CD14-positive monocyte (primary cell): ENCODE measurements around the gene KDM7A. TPM values are rescaled to one million over a fixed set of nuclear protein-coding genes. Genes with fewer than 3 reads are reported as not detected.

Experiments
- DNase-seq, 3 donors: peaks; one replicate each; pipeline ENCODE4 v3.0.0-alpha.2; 2011 to 2022
- H2AFZ ChIP-seq: 2 replicates; pipeline ENCODE4 v1.6.0; 2012; ENCODE audit warnings: mild to moderate bottlenecking, low read depth, low read length, inconsistent platforms; ENCODE audit not compliant: insufficient read depth, poor library complexity, severe bottlenecking
- H3K27ac ChIP-seq, 2 donors: 1 replicate in 1 of 2; 2 replicates in 1 of 2; pipeline ENCODE4 v1.5.1; 2012 to 2013; ENCODE audit warnings: low read length in 2 of 2, control low read depth in 1 of 2, inconsistent platforms in 1 of 2, low read depth in 1 of 2, mild to moderate bottlenecking in 1 of 2
- H3K27me3 ChIP-seq, 2 donors: one replicate each; pipeline versions ENCODE4 v1.6.0 to v1.6.1; 2011 to 2013; ENCODE audit warnings: low read length in 2 of 2; ENCODE audit not compliant: control insufficient read depth in 2 of 2, insufficient read depth in 2 of 2
- H3K36me3 ChIP-seq, 2 donors: replicated peaks in 1 of 2; 1 replicate in 1 of 2; 2 replicates in 1 of 2; pipeline versions ENCODE4 v1.5.1 to v1.6.1; 2012 to 2013; ENCODE audit warnings: low read length in 2 of 2, control low read depth in 1 of 2, inconsistent platforms in 1 of 2, mild to moderate bottlenecking in 1 of 2; ENCODE audit not compliant: insufficient read depth in 2 of 2, control insufficient read depth in 1 of 2
- H3K4me1 ChIP-seq, 2 donors: 1 replicate in 1 of 2; 2 replicates in 1 of 2; pipeline versions ENCODE4 v1.5.1 to v1.6.1; 2012 to 2013; ENCODE audit warnings: low read length in 2 of 2, control low read depth in 1 of 2, inconsistent platforms in 1 of 2, mild to moderate bottlenecking in 1 of 2, moderate library complexity in 1 of 2; ENCODE audit not compliant: insufficient read depth in 2 of 2, control insufficient read depth in 1 of 2
- H3K4me2 ChIP-seq: replicated peaks from 2 replicates; pipeline ENCODE3; 2012; ENCODE audit warnings: low read length, moderate library complexity, mild to moderate bottlenecking; ENCODE audit not compliant: poor library complexity, severe bottlenecking; ENCODE audit errors: extremely low read depth
- H3K4me3 ChIP-seq, 3 experiments: fragments of 200-600 bp in 1 of 3; sonication (generic) in 1 of 3; replicated peaks in 1 of 3; 1 replicate in 2 of 3; 2 replicates in 1 of 3; pipeline ENCODE4 v1.5.1; 2011 to 2013; ENCODE audit warnings: low read length in 3 of 3, mild to moderate bottlenecking in 3 of 3, control low read depth in 2 of 3, low read depth in 2 of 3, inconsistent platforms in 1 of 3, moderate library complexity in 1 of 3
- H3K79me2 ChIP-seq: 2 replicates; pipeline ENCODE4 v1.6.0; 2012; ENCODE audit warnings: mild to moderate bottlenecking, control low read depth, inconsistent platforms, low read length, moderate library complexity; ENCODE audit not compliant: insufficient read depth
- H3K9ac ChIP-seq: 2 replicates; pipeline ENCODE4 v1.6.0; 2017; ENCODE audit warnings: low read length, mild to moderate bottlenecking; ENCODE audit not compliant: insufficient read depth, poor library complexity, severe bottlenecking
- H3K9me3 ChIP-seq, 2 donors: replicated peaks in 1 of 2; 1 replicate in 1 of 2; 2 replicates in 1 of 2; pipeline versions ENCODE4 v1.5.1 to v1.6.1; 2012 to 2013; ENCODE audit warnings: low read length in 2 of 2, control low read depth in 1 of 2; ENCODE audit not compliant: control insufficient read depth in 1 of 2, insufficient read depth in 1 of 2
- H4K20me1 ChIP-seq: 2 replicates; pipeline ENCODE4 v1.6.0; 2012; ENCODE audit warnings: mild to moderate bottlenecking, low read length, control low read depth, moderate library complexity; ENCODE audit not compliant: insufficient read depth
- H3K27ac Mint-ChIP-seq, 7 donors: one replicate each; pipeline ENCODE4 v1.8.0; 2020; ENCODE audit warnings: mild to moderate bottlenecking in 7 of 7, mixed read lengths in 7 of 7, moderate library complexity in 6 of 7, inconsistent platforms in 2 of 7
- H3K27me3 Mint-ChIP-seq, 3 donors: one replicate each; pipeline ENCODE4 v1.8.0; 2021 to 2022; ENCODE audit warnings: low read depth in 3 of 3, mild to moderate bottlenecking in 3 of 3, mixed read lengths in 3 of 3, moderate library complexity in 3 of 3, inconsistent platforms in 1 of 3
- H3K36me3 Mint-ChIP-seq, 2 donors: one replicate each; pipeline ENCODE4 v1.8.0; 2020; ENCODE audit warnings: mixed read lengths in 2 of 2, inconsistent platforms in 1 of 2, mild to moderate bottlenecking in 1 of 2
- H3K4me1 Mint-ChIP-seq: one replicate; pipeline ENCODE4 v1.8.0; 2020; ENCODE audit warnings: mild to moderate bottlenecking, mixed read lengths
- H3K4me3 Mint-ChIP-seq, 2 donors: one replicate each; pipeline ENCODE4 v1.8.0; 2020; ENCODE audit warnings: mild to moderate bottlenecking in 2 of 2, mixed read lengths in 2 of 2, moderate library complexity in 1 of 2
- H3K9me3 Mint-ChIP-seq, 7 donors: one replicate each; pipeline ENCODE4 v1.8.0; 2020 to 2022; ENCODE audit warnings: mixed read lengths in 7 of 7, mild to moderate bottlenecking in 6 of 7, moderate library complexity in 6 of 7, inconsistent platforms in 2 of 7
- WGBS: methylation state at CpG from one replicate; pipeline ENCODE4 v1.1.5; 2013; ENCODE audit warnings: missing lambda C conversion rate; ENCODE audit not compliant: insufficient coverage; 5-methylcytosine and 5-hydroxymethylcytosine counted together
- intact Hi-C, 2 donors: fragments of 100-400 bp; cut with micrococcal nuclease; formaldehyde crosslinking; loops; one replicate each; pipeline versions ENCODE4 v1.15.0 to v1.15.1; 2023
- polyA plus RNA-seq, 3 donors: library from polyadenylated mRNA; depleted of rRNA in 1 of 3; unstranded in 2 of 3; stranded (reverse) in 1 of 3; fragments of 300-500 nt in 2 of 3; fragments of >200 nt in 1 of 3; fragmentation: Illumina TruSeq in 2 of 3; gene quantifications; 1 replicate in 2 of 3; 2 replicates in 1 of 3; pipeline ENCODE4 v1.2.3, GENCODE V29; 2012 to 2021
- TF ChIP-seq, protein P1 (sequence below): fragments of 200-600 bp; IDR thresholded peaks from one replicate; pipeline ENCODE4 v1.8.0; 2022; ENCODE audit warnings: antibody characterized with exemption, mild to moderate bottlenecking

KDM7A gene
- polyA plus RNA-seq, 3 donors = 4.9 to 37.9 (median 7.9) TPM

DNA sequence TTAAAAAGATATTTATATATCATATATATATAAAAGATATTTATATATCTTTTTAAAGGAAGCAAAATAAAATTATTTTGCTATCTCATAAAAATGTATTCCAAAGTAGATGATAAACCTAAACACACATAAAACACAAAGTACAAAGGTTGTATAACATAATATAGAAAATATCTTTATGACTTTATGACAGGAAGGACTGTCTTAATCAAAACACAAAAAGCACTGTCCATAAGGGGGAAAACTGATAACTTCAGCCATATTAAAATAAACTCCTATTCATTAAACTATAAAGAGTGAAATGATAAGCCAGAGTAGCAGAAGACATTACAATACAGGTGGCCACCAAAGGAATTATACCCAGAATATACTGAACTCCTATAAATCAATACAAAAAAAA is 34.8 kb downstream of the KDM7A start:
- Histone ChIP-seq H3K36me3 (peaks cover 15 to 45% of the 10 kb centered on the region in 2 donors), H3K9ac (no peak overlapping the region), H2AFZ (no peak overlapping the region), H3K27me3 (no peaks in the 10 kb centered on the region), H3K9me3 (no peaks in the 10 kb centered on the region), H3K4me1 (no peaks in the 10 kb centered on the region), H4K20me1 (peaks cover 100% of the 10 kb centered on the region), H3K4me3 (no peak overlapping the region), H3K4me2 (no peak overlapping the region), H3K79me2 (peaks cover 99% of the 10 kb centered on the region), H3K27ac (no peak overlapping the region)
- Mint-ChIP-seq H3K4me3 (no peak overlapping the region), H3K9me3 (peaks cover 0 to 2% (median 0%) of the 10 kb centered on the region in 7 donors), H3K27me3 (no peaks in the 10 kb centered on the region), H3K36me3 (peaks cover 38 to 51% of the 10 kb centered on the region in 2 donors), H3K27ac (no peak overlapping the region), H3K4me1 (peaks cover 15% of the 10 kb centered on the region)
- intact Hi-C loops = no loop called here
- TF ChIP-seq, protein P1, sequence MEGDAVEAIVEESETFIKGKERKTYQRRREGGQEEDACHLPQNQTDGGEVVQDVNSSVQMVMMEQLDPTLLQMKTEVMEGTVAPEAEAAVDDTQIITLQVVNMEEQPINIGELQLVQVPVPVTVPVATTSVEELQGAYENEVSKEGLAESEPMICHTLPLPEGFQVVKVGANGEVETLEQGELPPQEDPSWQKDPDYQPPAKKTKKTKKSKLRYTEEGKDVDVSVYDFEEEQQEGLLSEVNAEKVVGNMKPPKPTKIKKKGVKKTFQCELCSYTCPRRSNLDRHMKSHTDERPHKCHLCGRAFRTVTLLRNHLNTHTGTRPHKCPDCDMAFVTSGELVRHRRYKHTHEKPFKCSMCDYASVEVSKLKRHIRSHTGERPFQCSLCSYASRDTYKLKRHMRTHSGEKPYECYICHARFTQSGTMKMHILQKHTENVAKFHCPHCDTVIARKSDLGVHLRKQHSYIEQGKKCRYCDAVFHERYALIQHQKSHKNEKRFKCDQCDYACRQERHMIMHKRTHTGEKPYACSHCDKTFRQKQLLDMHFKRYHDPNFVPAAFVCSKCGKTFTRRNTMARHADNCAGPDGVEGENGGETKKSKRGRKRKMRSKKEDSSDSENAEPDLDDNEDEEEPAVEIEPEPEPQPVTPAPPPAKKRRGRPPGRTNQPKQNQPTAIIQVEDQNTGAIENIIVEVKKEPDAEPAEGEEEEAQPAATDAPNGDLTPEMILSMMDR = no peak
- DNase-seq = no peak

GRCh38 chr7:140141256-140141655 is 35.5 kb downstream of the KDM7A start:
- Histone ChIP-seq H3K36me3 (peaks cover 18 to 46% of the 10 kb centered on the region in 2 donors), H3K4me3 (no peak overlapping the region), H3K27ac (no peak overlapping the region), H3K27me3 (no peaks in the 10 kb centered on the region), H4K20me1 (peaks cover 100% of the 10 kb centered on the region), H3K9me3 (no peaks in the 10 kb centered on the region), H3K4me2 (no peak overlapping the region), H3K79me2 (peaks cover 95% of the 10 kb centered on the region), H2AFZ (no peak overlapping the region), H3K4me1 (no peaks in the 10 kb centered on the region), H3K9ac (no peak overlapping the region)
- DNase-seq = no peak
- no peak overlapping the region for H3K27ac Mint-ChIP-seq
- H3K36me3 Mint-ChIP-seq = peaks cover 33 to 52% of the 10 kb centered on the region in 2 donors
- WGBS = no CpG with 5 or more reads among the region's 3 CpGs
- H3K4me3 Mint-ChIP-seq = no peak overlapping the region
- H3K27me3 Mint-ChIP-seq = no peaks in the 10 kb centered on the region
- TF ChIP-seq, protein P1 = no peak
- intact Hi-C loops = no loop called here
- peaks cover 0 to 2% (median 0%) of the 10 kb centered on the region in 7 donors for H3K9me3 Mint-ChIP-seq
- peaks cover 8% of the 10 kb centered on the region for H3K4me1 Mint-ChIP-seq
